ENCODE data around the gene ADGRE2.

DNA sequence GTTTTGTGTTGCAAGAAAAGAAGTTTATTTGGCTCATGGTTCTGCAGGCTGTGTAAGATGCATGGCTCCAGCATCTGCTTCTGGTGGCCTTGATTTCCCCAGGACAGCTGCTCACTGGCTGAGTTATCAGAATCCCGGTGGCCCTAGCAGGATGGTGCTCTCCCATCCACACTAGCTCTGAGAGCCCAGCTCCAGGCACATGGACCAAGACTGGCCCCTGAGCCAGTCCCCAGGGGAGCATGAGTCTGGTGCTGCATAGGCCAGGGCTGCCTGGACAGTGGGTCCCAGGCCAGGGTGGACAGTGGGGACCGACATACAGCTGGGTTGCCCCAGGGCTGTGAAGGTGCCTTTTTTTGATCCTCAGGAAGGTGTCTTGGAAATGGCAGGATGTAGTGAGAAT is 10.4 kb downstream of the ADGRE2 start:
- TF ChIP-seq, protein P1, sequence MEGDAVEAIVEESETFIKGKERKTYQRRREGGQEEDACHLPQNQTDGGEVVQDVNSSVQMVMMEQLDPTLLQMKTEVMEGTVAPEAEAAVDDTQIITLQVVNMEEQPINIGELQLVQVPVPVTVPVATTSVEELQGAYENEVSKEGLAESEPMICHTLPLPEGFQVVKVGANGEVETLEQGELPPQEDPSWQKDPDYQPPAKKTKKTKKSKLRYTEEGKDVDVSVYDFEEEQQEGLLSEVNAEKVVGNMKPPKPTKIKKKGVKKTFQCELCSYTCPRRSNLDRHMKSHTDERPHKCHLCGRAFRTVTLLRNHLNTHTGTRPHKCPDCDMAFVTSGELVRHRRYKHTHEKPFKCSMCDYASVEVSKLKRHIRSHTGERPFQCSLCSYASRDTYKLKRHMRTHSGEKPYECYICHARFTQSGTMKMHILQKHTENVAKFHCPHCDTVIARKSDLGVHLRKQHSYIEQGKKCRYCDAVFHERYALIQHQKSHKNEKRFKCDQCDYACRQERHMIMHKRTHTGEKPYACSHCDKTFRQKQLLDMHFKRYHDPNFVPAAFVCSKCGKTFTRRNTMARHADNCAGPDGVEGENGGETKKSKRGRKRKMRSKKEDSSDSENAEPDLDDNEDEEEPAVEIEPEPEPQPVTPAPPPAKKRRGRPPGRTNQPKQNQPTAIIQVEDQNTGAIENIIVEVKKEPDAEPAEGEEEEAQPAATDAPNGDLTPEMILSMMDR (optimal IDR thresholded peaks at IDR 0.05 in 1 of 3, IDR thresholded peaks at IDR 0.05 in 1 of 3, conservative IDR thresholded peaks at IDR 0.05 in 1 of 3; ENCODE audit: extremely low read depth in 1 of 3, insufficient read depth in 2 of 3, low read length in 3 of 3): no peak
- TF ChIP-seq EZH2 (IDR thresholded peaks at IDR 0.05; ENCODE audit: low read length): no peak
